HG03558 (cell line): ENCODE results near the gene CHRNA3.

Experiments
- ATAC-seq: cut with Tn5 transposase; IDR thresholded peaks from one replicate; pipeline ENCODE4 v1.9.1; 2021; ENCODE audit warnings: moderate number of reproducible peaks; ENCODE audit not compliant: unreplicated experiment; ENCODE audit errors: extremely low read depth

CHRNA3 gene

DNA sequence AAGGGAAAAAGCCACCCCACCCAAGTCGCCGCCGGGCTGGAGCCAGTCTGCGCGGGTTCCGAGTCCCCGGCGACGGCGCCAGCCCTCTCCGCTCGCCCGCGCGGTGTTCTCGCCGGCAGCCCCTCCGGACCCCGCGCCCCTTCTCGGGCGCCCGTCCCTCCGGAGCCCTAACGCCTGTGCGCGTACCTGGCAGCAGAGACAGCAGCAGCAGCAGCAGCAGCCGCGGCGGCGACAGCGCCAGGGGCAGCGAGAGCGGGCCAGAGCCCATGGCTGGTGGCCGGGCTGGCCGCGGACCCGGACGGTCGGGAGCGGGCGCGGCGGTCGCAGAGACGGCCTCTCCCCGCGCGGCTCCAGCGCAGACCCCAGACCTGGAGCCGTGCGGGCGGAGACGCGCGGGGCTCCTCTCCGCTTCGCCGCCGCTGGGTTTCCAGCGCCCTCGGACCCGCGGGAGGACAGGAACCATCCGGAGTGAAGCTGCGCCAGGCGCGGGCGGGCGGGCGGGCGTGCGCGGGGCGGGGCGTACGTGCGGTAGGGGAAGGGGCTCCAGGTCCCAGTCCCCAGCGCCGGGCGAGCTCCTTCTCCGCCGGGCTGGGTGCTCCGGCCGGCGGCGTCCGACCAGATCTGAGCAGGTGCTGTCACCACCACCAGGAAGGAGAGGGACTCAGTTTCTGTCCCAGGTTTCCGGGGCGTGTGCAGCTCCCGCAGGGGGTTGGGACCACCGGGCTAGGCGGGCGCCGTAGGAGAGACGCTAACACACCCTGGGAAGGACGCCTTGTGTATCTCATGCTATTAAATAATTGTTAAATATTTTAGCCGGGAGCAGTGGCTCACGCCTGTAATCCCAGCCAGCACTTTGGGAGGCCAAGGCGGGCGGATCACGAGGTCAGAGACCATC is at the start of gene CHRNA3:
Gene CHRNA3, minus strand, starts transcription at position 470 of the 895 bp plus-strand sequence. Its CDS starts 202 bp downstream, at position 268.
- ATAC-seq = no peak

DNA sequence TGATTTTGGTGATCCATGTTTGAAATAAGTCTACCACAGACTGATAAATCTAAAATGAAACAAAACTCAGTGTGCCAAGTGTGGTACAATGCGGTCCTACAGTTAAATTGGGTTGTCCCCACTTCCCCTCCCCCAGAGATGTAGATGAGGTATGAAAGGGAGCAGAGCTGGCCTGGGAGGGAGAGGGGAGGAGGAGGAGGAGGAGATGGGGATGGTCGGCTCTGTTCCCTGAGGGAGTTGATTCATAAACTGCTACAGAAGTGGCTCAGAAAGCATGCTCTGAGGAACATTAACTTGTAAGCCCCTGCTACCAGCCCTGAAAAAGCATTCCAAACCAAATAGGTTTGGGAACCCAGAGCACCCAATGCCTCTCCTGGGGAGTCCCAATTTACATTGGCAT is 48.2 kb upstream of the CHRNA3 start:
- no peak for ATAC-seq

DNA sequence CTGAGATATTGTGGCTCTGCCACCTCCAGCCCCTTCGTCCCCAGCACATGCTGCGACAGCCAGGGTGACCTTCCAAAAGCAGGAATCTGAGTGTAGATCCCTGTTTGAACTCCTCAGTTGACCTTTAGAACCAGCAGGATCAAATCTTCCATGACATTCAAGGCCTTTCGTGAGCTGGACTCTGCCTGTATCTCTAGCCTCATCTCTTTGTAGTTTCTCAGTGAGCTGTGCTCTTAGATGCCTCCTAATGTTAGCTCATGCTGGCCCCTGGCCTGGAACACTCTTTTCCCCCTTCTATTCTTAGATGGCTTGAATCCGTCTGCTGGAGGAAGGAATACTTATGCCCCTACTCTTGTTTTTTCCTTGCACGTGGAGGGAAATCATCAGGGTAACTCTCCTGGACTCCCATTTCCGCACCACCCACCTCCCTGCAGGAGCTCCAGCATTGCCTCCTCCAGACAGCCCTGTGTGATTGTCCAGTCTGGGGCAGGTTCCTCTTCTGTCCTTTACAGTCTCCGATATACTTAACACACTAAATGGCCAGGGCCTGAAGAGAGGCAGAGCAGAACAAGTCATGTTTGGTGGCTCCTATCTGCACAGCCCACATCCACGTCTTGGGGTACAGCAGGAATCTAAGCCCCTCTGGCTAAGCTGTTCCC is 46.9 kb upstream of the CHRNA3 start:
- ATAC-seq = no peak

DNA sequence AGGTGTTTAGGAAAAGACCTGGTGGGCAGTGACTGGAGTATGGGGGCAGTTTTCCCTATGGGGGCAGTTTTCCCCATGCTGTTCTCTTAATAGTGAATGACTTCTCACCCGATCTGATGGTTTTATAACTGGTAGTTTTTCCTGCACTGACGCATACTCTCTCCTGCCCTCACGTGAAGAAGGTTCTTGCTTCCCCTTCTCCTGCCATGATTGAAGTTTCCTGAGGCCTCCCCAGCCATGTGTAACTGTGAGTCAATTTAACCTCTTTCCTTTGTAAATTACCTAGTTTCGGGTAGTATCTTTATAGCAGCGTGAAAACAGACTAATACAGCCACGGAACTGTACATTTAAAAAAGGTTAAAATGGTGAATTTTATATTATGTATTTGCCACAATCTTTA is 45.2 kb upstream of the CHRNA3 start:
- ATAC-seq = no peak

DNA sequence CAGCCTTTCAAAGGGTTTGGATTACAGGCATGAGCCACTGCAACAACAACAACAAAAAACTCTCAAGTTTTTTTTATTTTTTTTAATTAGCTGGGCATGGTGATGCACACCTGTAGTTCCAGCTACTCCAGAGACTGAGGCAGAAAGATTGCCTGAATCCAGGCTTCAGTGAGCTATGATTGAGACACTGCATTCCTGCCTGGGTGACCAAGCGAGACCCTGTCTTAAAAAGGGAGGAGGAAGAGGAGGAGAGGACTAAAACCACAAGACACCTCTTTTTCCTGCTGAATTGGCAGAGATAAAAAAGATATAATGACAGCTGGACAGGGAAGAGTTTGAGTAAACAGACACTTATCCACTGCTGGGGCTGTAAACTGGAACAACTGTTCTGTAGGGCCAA is 42.9 kb upstream of the CHRNA3 start:
- no peak for ATAC-seq

DNA sequence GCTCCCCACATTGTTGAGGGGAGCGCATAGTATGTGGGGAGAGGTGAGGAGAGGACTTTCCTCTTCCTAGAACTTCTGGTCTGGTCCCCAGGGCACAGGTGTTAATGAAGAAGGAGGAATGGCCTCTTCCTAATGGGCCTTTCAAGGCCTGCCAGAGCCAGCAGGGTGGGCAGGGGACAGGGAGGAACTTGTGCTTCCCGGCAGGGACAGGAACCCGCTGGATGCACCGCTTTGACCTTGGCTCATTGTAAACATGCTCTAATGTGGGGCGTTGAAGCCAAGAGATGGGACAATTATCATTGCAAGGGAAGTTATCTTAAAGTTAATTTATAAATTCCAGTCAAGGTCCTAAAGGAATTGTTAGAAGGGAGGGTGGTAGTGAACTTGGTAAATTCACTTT is 41.2 kb upstream of the CHRNA3 start:
- ATAC-seq = no peak

DNA sequence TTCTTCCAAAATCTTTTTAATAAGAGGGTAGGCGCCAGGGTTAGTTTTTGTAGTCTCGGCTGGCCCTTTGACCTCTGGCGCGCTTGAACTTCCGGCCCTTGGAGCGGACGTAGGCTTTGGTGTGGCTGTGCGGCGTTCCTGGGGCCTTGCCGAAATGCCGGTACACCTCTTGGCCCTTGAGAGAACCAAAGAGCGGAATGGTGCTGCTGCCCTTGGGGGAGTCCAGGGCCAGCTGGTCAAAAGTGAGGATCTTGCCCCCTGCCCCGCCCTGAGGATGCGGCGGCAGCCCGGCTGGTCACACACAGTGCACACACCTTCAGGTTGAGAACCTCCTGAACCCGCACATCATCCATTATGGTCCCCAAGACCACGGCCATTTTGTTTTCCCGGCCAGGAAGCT is 40.2 kb upstream of the CHRNA3 start:
- ATAC-seq = no peak

DNA sequence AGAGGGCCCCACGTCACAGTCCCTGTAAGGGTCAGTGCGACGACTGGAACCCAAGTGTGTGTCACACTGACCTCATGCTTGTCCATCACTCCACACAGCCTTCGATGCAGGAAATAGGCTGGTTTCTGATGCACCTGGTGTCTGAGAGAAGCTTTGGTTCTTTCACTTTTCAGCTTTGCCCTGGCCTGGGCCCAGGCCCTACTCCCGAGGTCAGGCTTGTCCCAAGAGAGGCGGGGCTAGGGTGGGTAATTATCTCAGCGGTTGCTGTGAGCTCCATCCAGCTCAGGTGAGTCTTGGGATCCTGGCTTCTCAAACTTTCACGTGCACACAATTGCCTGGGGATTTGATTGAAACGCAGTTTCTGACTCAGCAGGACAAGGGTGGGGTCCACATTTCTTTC is 39.8 kb upstream of the CHRNA3 start:
- no peak for ATAC-seq

DNA sequence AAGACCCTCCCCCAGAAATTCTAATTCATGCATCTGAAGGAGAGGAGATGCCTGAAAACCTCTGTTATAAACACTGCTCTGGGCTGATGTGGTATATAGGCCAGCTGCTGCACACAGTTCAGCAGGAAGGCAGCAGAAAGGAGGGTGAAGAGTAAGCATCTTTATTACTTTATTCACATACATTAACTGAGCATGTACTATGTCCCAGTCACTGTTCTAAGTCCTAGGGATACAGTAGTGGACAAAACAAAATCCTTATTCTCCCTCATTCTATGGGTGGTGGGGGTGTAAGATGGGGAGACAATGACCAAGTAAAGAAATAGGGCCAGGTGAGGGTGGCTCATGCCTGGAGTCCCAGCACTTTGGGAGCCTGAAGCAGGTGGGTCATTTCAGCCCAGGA is 38.0 kb upstream of the CHRNA3 start:
- no peak for ATAC-seq

DNA sequence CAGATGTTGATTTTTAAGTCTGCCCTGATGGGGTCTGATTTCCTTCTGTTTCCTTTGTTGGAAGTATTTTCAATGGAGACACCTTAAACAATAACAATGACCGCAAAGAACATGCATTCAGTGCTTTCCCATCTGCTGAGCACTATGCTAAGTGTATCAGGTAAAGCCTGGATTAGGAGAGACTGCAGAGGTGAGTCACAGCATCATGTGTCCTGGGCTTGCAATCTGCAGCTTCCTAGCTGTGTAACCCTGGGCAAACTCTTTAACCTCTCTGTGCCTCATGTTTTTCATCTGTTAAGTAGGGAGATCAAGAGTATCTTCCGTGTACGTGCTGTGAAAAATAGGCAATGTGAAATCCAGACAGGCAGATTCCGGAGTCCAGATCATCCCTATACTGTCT is 33.5 kb upstream of the CHRNA3 start:
- ATAC-seq = no peak

DNA sequence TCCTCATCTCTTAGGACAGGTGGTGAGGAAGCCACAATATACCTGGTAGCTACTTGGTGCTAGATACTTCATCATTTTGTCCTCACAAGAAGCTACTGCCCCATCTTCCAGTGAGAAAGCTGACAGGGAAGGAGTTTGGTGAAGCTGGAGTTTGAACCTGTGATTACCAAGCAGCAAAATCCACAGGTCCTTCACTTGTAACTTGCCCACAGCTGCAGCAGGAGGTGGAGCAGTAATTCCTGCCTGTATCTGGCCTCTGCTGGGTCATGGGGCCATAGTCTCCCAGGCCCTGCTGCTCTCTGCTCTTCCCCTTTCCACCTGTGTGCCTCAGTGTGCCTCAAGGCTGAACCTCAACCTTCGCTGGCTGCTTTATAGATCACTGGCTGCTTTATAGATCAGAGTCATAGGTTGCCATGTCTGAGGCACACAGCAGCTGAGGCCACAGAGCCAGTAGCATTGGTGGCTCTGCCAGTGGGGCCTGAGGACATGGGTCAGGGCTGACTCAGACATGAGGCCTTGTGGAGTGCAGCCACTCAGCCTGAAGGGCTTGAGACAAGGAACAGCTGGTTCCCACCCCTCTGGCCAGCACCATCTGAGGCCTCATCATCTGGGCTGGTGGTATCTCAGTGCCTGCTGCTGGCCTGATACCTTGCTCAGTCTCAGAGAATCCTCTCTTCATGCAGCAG is 31.3 kb upstream of the CHRNA3 start:
- ATAC-seq = no peak

DNA sequence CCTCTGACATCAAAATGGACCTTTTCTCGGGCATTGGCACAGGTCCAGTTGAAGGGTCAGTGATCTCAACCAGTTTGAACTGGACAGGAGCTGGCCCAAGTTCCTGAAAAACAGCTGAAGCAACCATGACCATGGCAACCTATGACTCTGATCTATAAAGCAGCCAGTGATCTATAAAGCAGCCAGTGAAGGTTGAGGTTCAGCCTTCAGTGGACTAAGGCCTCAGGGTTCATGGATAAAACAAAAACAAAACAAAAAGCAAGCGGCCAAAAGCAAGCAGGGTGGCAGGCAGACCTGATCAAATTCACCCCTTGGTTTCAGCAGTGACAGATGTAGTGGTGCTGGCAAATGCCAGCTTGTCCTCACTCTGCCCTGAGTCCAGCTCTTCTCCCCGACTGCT is 30.2 kb upstream of the CHRNA3 start:
- ATAC-seq = no peak

DNA sequence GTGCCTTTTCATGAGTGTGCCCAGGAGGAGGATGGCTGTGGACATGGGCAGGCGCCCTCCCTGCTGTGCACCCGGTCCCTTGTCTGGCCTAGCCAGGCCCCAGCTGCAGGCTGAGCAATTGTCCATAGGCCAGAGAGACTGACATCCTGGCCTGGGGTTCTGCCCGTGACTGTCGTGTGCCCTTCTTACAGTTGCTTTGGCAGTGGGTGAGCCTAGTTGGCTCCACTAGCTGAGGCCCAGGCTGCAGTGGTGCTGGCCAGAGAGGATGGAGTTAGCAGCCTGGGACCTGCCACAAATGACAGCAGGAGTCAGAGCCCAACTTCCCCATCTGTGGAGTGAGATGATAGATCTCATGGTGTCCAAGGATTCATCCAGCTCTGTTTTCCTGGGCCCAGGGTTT is 29.2 kb upstream of the CHRNA3 start:
- ATAC-seq = no peak

DNA sequence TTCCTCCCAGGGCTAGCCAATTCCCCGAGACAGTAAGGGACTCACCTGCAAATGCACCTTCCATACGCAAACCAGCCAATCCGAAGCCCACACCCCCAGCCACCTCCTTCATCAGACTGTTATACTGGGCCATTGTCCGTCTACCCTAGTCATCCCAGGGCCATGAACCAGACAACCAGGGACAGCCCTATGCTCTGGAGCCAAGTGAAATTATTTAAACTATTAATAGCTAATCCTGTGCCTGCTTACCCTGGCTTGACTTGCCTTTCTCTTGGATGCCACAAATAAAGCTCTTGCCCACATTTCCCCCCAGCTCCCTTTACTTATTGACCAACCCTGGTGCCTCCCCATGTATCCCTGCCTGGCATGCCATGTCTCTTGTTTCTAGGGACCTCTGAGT is 24.2 kb upstream of the CHRNA3 start:
- no peak for ATAC-seq

DNA sequence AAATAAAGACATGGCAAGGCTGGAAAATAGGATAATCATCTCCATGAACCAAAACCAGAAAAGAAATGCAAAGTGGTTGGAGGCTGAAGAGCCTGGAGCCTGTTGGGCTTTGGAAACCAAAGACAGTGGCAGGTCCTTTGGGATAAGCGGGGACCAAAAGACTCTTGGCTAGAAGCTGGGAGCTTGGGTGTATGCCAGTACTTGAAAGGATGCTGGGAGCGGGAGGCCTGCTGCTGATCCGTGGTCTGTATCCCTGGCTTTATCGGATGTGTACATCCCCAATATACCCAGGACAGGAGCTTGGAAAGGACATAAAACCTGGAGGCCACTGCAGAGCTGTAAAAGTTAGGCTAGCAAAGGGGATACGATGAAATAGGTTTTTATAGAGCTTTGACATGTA is 21.5 kb upstream of the CHRNA3 start:
- no peak for ATAC-seq

DNA sequence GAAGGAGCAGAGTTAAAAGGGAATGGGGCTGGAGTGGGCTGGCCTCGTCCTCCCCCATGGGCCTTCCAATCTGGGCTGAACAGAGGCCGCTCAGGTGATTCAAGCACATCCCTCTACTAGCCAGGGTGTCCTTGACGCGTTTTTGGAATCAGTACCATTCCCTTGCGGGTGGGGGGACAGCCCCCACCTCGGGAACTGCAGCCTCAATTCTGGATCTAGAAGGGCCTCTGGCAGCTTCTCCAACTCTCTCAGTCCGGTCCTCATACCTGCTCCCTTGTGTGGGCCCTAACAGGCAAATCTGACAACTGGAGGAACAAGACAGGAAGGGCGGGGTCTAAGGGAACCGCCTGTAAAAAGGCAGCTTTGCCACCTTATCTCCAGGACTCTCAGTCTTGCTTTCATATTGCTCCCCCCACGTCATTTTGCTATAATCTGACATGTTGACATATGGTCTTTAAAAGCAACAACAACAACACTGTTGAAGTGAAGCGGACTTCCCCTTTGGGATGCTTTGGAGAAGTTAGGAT is 21.0 kb upstream of the CHRNA3 start:
- ATAC-seq = no peak

DNA sequence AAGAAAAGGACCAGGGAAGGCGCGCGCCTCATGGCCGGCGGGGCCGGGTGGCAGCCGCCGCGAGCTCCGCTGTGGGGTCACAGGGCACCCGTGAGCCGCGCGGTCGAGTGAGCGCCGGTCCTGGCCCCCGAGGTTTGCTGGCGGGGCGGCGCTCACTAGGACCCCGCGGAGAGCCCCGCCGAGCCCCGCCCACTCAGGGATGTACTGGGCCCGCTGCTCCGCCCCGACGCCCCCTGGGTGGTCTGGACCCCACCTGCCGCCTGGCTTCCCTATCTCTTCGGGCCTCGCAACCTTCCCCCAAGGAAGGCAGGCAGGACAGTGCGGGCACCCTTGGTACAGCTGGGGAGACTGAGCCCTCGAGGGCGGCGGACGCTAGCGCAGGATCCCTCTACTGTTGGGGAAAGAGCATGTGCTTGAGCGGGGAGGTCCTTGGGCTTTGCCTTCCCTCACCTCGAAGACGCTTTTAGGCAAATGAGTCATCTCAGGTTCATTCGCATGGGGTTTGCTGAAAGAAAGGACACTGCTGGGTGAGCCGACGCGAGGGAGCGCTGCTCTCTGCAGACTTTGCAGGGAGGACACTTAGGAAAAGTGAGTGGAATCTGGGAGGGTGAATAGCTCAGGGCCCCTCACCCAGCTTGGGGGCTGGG is 20.4 kb upstream of the CHRNA3 start, which contains the start of gene CHRNB4:
Gene CHRNB4, minus strand, starts transcription at position 109 of the 647 bp plus-strand sequence. Its CDS starts 77 bp downstream, at position 32.
- no peak for ATAC-seq

DNA sequence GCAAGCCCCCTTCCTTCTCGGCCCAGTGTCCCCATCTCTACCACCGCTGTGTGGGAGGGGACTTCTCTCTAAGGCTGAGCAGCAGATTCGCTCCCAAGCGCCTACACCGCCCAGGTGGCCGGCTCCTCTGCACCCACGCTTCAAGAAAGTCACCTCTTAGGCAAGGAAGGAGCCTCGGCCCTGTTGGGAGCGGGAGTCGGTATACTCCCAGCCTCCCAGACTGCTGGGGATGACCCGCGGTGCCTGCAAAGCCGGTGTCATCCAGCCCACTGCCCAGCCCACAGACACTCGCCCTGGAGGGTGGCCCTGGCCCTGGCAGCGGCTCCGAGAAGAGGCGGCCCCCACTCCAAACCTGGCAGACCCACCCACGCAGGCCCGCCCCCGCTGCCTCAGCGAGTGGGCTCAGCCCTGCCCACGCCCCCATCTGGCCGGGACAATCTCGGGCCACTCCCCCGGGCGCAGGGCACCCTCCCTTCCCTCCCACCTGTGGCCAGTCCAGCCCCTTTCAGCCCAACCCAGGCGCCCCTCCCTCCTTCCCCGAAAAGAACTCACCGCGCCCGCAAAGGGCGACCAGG is 19.8 kb upstream of the CHRNA3 start:
- no peak for ATAC-seq

DNA sequence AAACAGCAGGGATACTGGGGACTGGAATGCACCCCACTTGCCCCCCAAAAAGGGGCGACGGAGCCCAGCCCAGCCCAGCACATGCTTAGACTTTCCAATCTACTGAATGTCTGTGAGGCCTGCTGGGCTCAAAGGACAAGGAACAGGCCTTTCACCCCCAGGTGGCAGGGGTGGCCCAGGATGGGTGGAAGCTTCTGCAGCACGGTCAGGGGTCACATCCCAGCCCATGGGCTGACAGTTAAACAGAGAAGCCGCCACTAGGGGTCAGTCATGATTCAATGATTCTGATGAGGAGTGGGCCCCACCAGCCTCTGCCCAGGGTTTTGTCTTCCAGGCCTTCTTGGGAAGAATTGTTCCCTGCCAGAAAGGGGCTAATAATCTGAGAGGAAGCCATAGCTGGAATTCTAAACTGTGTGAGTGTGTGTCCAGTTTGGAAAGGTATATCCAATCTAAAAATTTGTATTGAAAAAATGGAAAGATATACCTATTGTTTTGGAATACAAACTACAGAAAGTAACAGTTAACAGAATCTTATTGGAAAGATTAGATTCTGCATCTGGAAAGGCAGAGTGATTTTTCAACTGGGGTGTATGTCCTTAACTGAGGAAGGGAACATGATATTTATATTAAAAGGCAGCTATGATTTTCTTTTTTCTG is 18.0 kb upstream of the CHRNA3 start:
- no peak for ATAC-seq
